ENCODE results near the gene CRYZ.

CRYZ gene

GRCh38 chr1:74714429-74715235 is 18.2 kb downstream of the CRYZ start:
- no peaks in the 10 kb centered on the region for H3K9me3 ChIP-seq (ENCODE audit: control insufficient read depth, low read length)
- H3K4me3 ChIP-seq (ENCODE audit: insufficient read depth, low read depth, low read length, poor library complexity, severe bottlenecking): no peak overlapping the region
- peaks cover 32% of the 10 kb centered on the region for H3K36me3 ChIP-seq (ENCODE audit: control insufficient read depth, insufficient read depth, low read length)
- H3K27me3 ChIP-seq (replicated peaks; ENCODE audit: control insufficient read depth, insufficient read depth, low read length, poor library complexity, severe bottlenecking): no peaks in the 10 kb centered on the region
- no peaks in the 10 kb centered on the region for H3K4me1 ChIP-seq (ENCODE audit: control insufficient read depth, insufficient read depth, low read length, poor library complexity, severe bottlenecking)
- DNase-seq: no peak
- H3K27ac ChIP-seq (ENCODE audit: insufficient read depth, low read length, poor library complexity, severe bottlenecking): no peak overlapping the region

- no peak overlapping the region for H3K27ac ChIP-seq (ENCODE audit: insufficient read depth, low read length, poor library complexity, severe bottlenecking)
- H3K4me1 ChIP-seq (ENCODE audit: control insufficient read depth, insufficient read depth, low read length, poor library complexity, severe bottlenecking): no peaks in the 10 kb centered on the region
- peaks cover 28% of the 10 kb centered on the region for H3K36me3 ChIP-seq (ENCODE audit: control insufficient read depth, insufficient read depth, low read length)
- no peak for DNase-seq
- H3K9me3 ChIP-seq (ENCODE audit: control insufficient read depth, low read length): no peaks in the 10 kb centered on the region
- no peaks in the 10 kb centered on the region for H3K27me3 ChIP-seq (replicated peaks; ENCODE audit: control insufficient read depth, insufficient read depth, low read length, poor library complexity, severe bottlenecking)
- H3K4me3 ChIP-seq (ENCODE audit: insufficient read depth, low read depth, low read length, poor library complexity, severe bottlenecking): no peak overlapping the region
Observed at GRCh38 chr1:74713849-74714248, 19.0 kb downstream of the CRYZ start.

GRCh38 chr1:74712881-74713280 is 20.0 kb downstream of the CRYZ start:
- no peak for DNase-seq
- Histone ChIP-seq H3K9me3 (ENCODE audit: control insufficient read depth, low read length) (no peaks in the 10 kb centered on the region), H3K36me3 (ENCODE audit: control insufficient read depth, insufficient read depth, low read length) (peaks cover 28% of the 10 kb centered on the region), H3K27me3 (replicated peaks; ENCODE audit: control insufficient read depth, insufficient read depth, low read length, poor library complexity, severe bottlenecking) (no peaks in the 10 kb centered on the region), H3K4me3 (ENCODE audit: insufficient read depth, low read depth, low read length, poor library complexity, severe bottlenecking) (no peak overlapping the region), H3K27ac (ENCODE audit: insufficient read depth, low read length, poor library complexity, severe bottlenecking) (no peak overlapping the region), H3K4me1 (ENCODE audit: control insufficient read depth, insufficient read depth, low read length, poor library complexity, severe bottlenecking) (no peaks in the 10 kb centered on the region)

- Histone ChIP-seq H3K4me1 (ENCODE audit: control insufficient read depth, insufficient read depth, low read length, poor library complexity, severe bottlenecking) (no peaks in the 10 kb centered on the region), H3K36me3 (ENCODE audit: control insufficient read depth, insufficient read depth, low read length) (peaks cover 12% of the 10 kb centered on the region), H3K27ac (ENCODE audit: insufficient read depth, low read length, poor library complexity, severe bottlenecking) (no peak overlapping the region), H3K4me3 (ENCODE audit: insufficient read depth, low read depth, low read length, poor library complexity, severe bottlenecking) (no peak overlapping the region), H3K27me3 (replicated peaks; ENCODE audit: control insufficient read depth, insufficient read depth, low read length, poor library complexity, severe bottlenecking) (no peaks in the 10 kb centered on the region), H3K9me3 (ENCODE audit: control insufficient read depth, low read length) (no peaks in the 10 kb centered on the region)
- no peak for DNase-seq
Observed at GRCh38 chr1:74703386-74704182, 29.3 kb downstream of the CRYZ start.

- Histone ChIP-seq H3K9me3 (ENCODE audit: control insufficient read depth, low read length) (no peaks in the 10 kb centered on the region), H3K27ac (ENCODE audit: insufficient read depth, low read length, poor library complexity, severe bottlenecking) (no peak overlapping the region), H3K4me3 (ENCODE audit: insufficient read depth, low read depth, low read length, poor library complexity, severe bottlenecking) (no peak overlapping the region), H3K4me1 (ENCODE audit: control insufficient read depth, insufficient read depth, low read length, poor library complexity, severe bottlenecking) (no peaks in the 10 kb centered on the region), H3K27me3 (replicated peaks; ENCODE audit: control insufficient read depth, insufficient read depth, low read length, poor library complexity, severe bottlenecking) (no peaks in the 10 kb centered on the region), H3K36me3 (ENCODE audit: control insufficient read depth, insufficient read depth, low read length) (no peaks in the 10 kb centered on the region)
- no peak for DNase-seq
Observed at GRCh38 chr1:74699331-74699730, 33.5 kb downstream of the CRYZ start.

GRCh38 chr1:74697832-74698231 is 35.0 kb downstream of the CRYZ start:
- Histone ChIP-seq H3K27ac (ENCODE audit: insufficient read depth, low read length, poor library complexity, severe bottlenecking) (no peak overlapping the region), H3K9me3 (ENCODE audit: control insufficient read depth, low read length) (no peaks in the 10 kb centered on the region), H3K4me3 (ENCODE audit: insufficient read depth, low read depth, low read length, poor library complexity, severe bottlenecking) (no peak overlapping the region), H3K4me1 (ENCODE audit: control insufficient read depth, insufficient read depth, low read length, poor library complexity, severe bottlenecking) (no peaks in the 10 kb centered on the region), H3K27me3 (replicated peaks; ENCODE audit: control insufficient read depth, insufficient read depth, low read length, poor library complexity, severe bottlenecking) (no peaks in the 10 kb centered on the region), H3K36me3 (ENCODE audit: control insufficient read depth, insufficient read depth, low read length) (no peaks in the 10 kb centered on the region)
- DNase-seq: no peak

GRCh38 chr1:74693473-74693872 is 39.4 kb downstream of the CRYZ start:
- H3K4me3 ChIP-seq (ENCODE audit: insufficient read depth, low read depth, low read length, poor library complexity, severe bottlenecking): no peak overlapping the region
- DNase-seq: no peak
- H3K27me3 ChIP-seq (replicated peaks; ENCODE audit: control insufficient read depth, insufficient read depth, low read length, poor library complexity, severe bottlenecking): no peaks in the 10 kb centered on the region

GRCh38 chr1:74690909-74691308 is 41.9 kb downstream of the CRYZ start:
- H3K4me1 ChIP-seq (ENCODE audit: control insufficient read depth, insufficient read depth, low read length, poor library complexity, severe bottlenecking): no peaks in the 10 kb centered on the region
- no peak overlapping the region for H3K27ac ChIP-seq (ENCODE audit: insufficient read depth, low read length, poor library complexity, severe bottlenecking)
- H3K27me3 ChIP-seq (replicated peaks; ENCODE audit: control insufficient read depth, insufficient read depth, low read length, poor library complexity, severe bottlenecking): no peaks in the 10 kb centered on the region
- H3K9me3 ChIP-seq (ENCODE audit: control insufficient read depth, low read length): no peaks in the 10 kb centered on the region
- DNase-seq: no peak
- no peaks in the 10 kb centered on the region for H3K36me3 ChIP-seq (ENCODE audit: control insufficient read depth, insufficient read depth, low read length)
- H3K4me3 ChIP-seq (ENCODE audit: insufficient read depth, low read depth, low read length, poor library complexity, severe bottlenecking): no peak overlapping the region

More at GRCh38 chr1:74693473-74693872, 39.4 kb downstream of the CRYZ start:
- H3K27ac ChIP-seq (ENCODE audit: insufficient read depth, low read length, poor library complexity, severe bottlenecking): no peak overlapping the region
- H3K36me3 ChIP-seq (ENCODE audit: control insufficient read depth, insufficient read depth, low read length): no peaks in the 10 kb centered on the region
- H3K4me1 ChIP-seq (ENCODE audit: control insufficient read depth, insufficient read depth, low read length, poor library complexity, severe bottlenecking): no peaks in the 10 kb centered on the region
- no peaks in the 10 kb centered on the region for H3K9me3 ChIP-seq (ENCODE audit: control insufficient read depth, low read length)

GRCh38 chr1:74690364-74690696 is 42.5 kb downstream of the CRYZ start:
- Histone ChIP-seq H3K4me3 (ENCODE audit: insufficient read depth, low read depth, low read length, poor library complexity, severe bottlenecking) (no peak overlapping the region), H3K9me3 (ENCODE audit: control insufficient read depth, low read length) (no peaks in the 10 kb centered on the region), H3K27ac (ENCODE audit: insufficient read depth, low read length, poor library complexity, severe bottlenecking) (no peak overlapping the region), H3K27me3 (replicated peaks; ENCODE audit: control insufficient read depth, insufficient read depth, low read length, poor library complexity, severe bottlenecking) (no peaks in the 10 kb centered on the region), H3K36me3 (ENCODE audit: control insufficient read depth, insufficient read depth, low read length) (no peaks in the 10 kb centered on the region), H3K4me1 (ENCODE audit: control insufficient read depth, insufficient read depth, low read length, poor library complexity, severe bottlenecking) (no peaks in the 10 kb centered on the region)
- no peak for DNase-seq
